ENCODE measurements around the gene SRGAP3. TPM values are rescaled to one million over a fixed set of nuclear protein-coding genes. Genes with fewer than 3 reads are reported as not detected.

Gene SRGAP3
- total RNA-seq, 4 donors from 2014 or later: 14.7 to 58.9 (median 18.7) TPM

- Histone ChIP-seq H3K4me1 (peaks cover 13 to 21% of the 10 kb centered on the region in 2 donors), H3K9me3 (no peaks in the 10 kb centered on the region), H3K4me3 (replicated peaks in 1 of 3) (no peak overlapping the region), H3K27ac (no peak overlapping the region), H3K27me3 (no peaks in the 10 kb centered on the region), H3K36me3 (no peaks in the 10 kb centered on the region)
- TF ChIP-seq POLR2A (IDR thresholded peaks at IDR 0.05): no peak
- TF ChIP-seq CTCF (IDR thresholded peaks at IDR 0.05): no peak
- intact Hi-C loops (cut with DNase I): no loop called here
- WGBS, 2 donors: 80 to 85% methylated on average over 15 of the region's 15 CpGs
- no peak for DNase-seq
Measured at GRCh38 chr3:9022305-9023225, 226.9 kb downstream of the SRGAP3 start.

GRCh38 chr3:9021271-9022009 lies 228.0 kb downstream of the SRGAP3 start:
- no peaks in the 10 kb centered on the region for H3K27me3 ChIP-seq
- intact Hi-C loops (cut with DNase I): no loop called here
- 96 to 97% methylated on average over 7 of the region's 7 CpGs for WGBS, 2 donors
- H3K4me1 ChIP-seq: peaks cover 8 to 13% of the 10 kb centered on the region in 2 donors
- H3K27ac ChIP-seq: no peak overlapping the region
- no peak for DNase-seq
- no peak overlapping the region for H3K4me3 ChIP-seq (replicated peaks in 1 of 3)
- no peaks in the 10 kb centered on the region for H3K36me3 ChIP-seq
- H3K9me3 ChIP-seq: no peaks in the 10 kb centered on the region
- TF ChIP-seq CTCF (IDR thresholded peaks at IDR 0.05) (no peak), POLR2A (IDR thresholded peaks at IDR 0.05) (no peak)

- Histone ChIP-seq H3K36me3 (no peaks in the 10 kb centered on the region), H3K27me3 (no peaks in the 10 kb centered on the region), H3K4me3 (replicated peaks in 1 of 3) (no peak overlapping the region), H3K27ac (no peak overlapping the region), H3K9me3 (no peaks in the 10 kb centered on the region), H3K4me1 (peaks cover 8 to 13% of the 10 kb centered on the region in 2 donors)
- no peak for TF ChIP-seq CTCF (IDR thresholded peaks at IDR 0.05)
- no peak for TF ChIP-seq POLR2A (IDR thresholded peaks at IDR 0.05)
- 87 to 94% methylated on average over 6 of the region's 6 CpGs for WGBS, 2 donors
- intact Hi-C loops (cut with DNase I): no loop called here
- DNase-seq: no peak
Measured at GRCh38 chr3:9020426-9020825, 229.0 kb downstream of the SRGAP3 start.

- Histone ChIP-seq H3K27me3 (no peaks in the 10 kb centered on the region), H3K4me3 (replicated peaks in 1 of 3) (no peak overlapping the region), H3K27ac (peak overlapping the region in 2 of 3 donors; percentile 0 to 28), H3K36me3 (no peaks in the 10 kb centered on the region), H3K4me1 (peaks cover 8 to 13% of the 10 kb centered on the region in 2 donors), H3K9me3 (no peaks in the 10 kb centered on the region)
- TF ChIP-seq CTCF (IDR thresholded peaks at IDR 0.05): no peak
- TF ChIP-seq POLR2A (IDR thresholded peaks at IDR 0.05): no peak
- intact Hi-C loops (cut with DNase I): no loop called here
- peak; percentile 21 to 33 for DNase-seq
- 72 to 73% methylated on average over 5 of the region's 5 CpGs for WGBS, 2 donors
Measured at GRCh38 chr3:9019259-9019961, 230.0 kb downstream of the SRGAP3 start.
